NCI-H1417 treated with DMSO at 0.1 percent for 48 hours (cell line): ENCODE results near the gene RABGGTB.
"Not testable (repeated sequence)": the region's sequence is repeated elsewhere in the genome, so short reads cannot be mapped to it uniquely, and the experiment has no call there.

Experiments
- DNase-seq: peaks from one replicate; lab custom pipeline; 2025; lab: John Stamatoyannopoulos, UW

Gene RABGGTB

DNA sequence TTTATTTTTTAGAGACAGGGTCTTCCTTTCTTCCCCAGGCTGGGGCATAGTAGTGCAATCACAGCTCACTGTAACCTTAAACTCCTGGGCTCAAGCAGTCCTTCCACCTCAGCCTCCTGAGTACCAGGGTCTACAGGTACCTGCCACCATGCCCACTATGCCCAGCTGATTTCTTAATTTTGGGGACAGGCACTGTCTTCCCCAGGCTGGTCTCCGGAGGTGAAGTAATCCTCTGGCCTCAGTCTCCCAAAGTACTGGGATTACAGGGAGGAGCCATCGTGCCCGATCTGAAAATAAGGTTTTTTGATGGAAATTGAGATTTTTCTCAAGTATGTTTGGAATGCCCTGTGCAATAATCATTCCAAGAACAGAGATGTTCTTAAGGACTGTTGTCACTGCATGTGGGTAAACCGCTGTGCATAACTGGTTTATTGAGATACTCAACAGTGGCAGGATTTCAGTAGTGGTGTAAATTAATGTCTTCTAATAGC, 9.7 kb downstream of the RABGGTB start:
- no peak for DNase-seq

DNA sequence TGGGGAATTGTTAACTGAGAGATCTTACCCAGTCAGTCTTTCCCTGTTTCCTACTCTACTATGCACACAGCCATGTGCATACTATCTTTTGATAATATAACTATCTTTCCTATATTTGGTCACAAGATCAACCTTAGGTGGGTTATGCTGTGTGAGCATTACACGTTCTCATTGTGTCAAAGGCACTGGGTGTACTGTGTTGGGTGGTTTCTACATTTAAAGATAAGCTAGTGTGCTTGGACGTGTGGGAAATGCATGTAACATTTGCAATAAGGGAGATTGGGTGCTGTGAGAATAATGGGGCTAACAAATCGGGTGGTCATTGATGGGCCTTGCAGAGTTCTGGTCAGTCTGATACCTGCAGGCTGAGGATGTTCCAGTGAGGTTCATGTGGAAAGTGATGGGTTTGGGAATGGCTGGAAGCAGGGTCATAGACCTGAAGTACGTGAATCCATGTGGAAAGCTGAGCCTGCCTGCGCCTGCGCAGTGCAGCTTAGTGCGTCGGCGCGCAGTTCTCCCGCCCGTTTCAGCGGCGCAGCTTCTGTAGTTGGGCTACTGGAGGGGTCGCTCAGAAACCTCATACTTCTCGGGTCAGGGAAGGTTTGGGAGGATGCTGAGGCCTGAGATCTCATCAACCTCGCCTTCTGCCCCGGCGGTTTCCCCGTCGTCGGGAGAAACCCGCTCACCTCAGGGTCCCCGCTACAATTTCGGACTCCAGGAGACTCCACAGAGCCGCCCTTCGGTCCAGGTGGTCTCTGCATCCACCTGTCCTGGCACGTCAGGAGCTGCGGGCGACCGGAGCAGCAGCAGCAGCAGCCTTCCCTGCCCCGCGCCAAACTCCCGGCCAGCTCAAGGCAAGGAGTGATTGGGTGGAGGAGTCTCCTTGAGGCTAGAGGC, 10.6 kb downstream of the RABGGTB start, which contains the start of gene MSH4:
MSH4 (plus strand) TSS at position 507 of the 897 bp plus-strand sequence; CDS start at position 611, 104 bp downstream.
- DNase-seq: no peak

DNA sequence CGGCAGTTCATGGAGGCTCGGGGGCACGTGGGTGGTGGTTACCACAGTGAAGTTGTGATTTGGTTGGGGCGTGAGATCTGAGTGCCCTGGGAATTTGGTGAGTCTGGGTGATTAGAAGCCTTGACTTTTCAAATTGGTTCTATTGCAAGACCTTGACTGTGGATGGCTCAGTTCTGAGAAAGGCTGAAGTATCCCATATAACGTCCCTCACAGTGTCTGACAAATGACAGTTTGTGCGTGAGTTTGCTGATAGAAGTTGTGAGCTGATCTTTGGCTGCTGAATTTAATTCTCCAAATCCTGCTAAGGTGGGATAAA, 11.2 kb downstream of the RABGGTB start:
- no peak for DNase-seq

DNA sequence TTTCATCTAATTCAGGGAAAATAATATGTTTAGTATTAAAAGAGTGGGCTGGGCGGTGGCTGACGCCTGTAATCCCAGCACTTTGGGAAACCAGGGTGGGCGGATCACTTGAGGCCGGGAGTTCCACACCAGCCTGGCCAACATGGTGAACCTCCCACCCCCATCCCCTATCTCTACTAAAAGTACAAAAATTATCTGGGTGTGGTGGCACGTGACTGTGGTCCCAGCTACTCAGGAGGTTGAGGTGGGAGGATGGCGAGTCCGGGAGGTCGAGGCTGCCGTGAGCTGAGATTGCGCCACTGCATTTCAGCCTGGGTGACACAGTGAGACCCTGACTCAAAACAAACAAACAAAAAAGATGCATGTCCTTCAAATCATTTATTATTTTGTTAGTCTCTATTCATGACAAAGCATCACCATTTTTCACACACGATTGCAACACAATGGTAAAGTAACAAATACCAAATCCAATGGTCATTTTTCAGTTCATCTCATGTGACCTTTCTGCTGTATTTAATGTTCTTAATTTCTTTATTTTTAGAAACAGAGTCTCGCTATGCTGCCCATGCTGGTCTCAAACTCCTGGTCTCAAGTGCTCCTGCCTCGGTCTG, 11.7 kb downstream of the RABGGTB start:
- DNase-seq: no peak

DNA sequence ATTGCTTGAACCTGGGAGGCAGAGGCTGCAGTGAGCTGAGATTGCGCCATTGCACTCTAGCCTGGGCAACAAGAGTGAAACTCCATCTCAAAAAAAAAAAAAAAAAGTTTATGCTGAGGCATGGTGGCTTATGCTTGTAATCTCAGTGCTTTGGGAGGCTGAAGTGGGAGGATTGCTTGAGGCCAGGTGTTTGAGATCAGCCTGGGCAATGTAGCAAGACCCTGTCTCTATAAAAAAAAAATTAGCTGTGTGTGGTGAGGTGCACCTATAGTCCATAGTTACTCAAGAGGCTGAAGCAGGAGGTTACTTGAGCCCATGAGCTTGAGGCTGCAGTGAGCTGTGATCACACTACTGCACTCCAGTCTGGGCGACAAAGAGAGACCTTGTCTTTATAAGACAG, 15.4 kb downstream of the RABGGTB start:
- not testable (repeated sequence) for DNase-seq

DNA sequence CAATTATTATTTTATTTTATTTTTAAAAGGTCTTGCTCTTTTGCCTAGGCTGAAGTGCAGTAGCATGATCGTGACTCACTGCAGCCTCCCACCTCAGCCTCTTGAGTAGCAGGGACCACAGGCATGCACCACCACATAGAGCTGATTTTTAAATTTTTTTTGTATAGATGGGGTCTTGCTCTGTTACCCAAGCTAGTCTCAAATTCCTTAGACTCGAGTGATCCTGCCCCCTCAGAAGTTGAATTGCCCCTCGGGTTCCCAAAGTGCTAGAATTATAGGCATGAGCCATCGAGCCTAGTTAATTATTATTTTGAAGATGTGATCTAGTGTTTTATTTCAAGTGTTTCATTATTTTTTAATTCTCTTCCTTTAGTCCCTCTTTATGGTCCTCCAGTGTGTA, 22.9 kb downstream of the RABGGTB start:
- DNase-seq: no peak

DNA sequence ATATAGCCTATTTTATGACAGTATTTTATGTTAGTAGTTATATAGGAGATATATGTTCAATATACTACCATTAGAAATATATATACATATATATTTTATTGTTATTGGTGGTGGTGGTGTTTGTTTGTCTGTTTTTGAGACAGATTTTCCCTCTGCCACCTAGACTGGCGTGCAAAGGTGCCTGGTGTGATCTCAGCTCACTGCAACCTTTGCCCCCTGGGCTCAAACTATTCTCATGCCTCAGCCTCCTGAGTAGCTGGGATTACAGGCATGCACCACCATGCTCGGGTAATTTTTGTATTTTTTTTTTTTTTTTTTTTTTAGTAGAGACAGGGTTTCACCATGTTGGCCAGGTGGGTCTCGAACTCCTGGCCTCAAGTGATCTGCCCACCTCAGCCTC, 24.1 kb downstream of the RABGGTB start:
- not testable (repeated sequence) for DNase-seq

DNA sequence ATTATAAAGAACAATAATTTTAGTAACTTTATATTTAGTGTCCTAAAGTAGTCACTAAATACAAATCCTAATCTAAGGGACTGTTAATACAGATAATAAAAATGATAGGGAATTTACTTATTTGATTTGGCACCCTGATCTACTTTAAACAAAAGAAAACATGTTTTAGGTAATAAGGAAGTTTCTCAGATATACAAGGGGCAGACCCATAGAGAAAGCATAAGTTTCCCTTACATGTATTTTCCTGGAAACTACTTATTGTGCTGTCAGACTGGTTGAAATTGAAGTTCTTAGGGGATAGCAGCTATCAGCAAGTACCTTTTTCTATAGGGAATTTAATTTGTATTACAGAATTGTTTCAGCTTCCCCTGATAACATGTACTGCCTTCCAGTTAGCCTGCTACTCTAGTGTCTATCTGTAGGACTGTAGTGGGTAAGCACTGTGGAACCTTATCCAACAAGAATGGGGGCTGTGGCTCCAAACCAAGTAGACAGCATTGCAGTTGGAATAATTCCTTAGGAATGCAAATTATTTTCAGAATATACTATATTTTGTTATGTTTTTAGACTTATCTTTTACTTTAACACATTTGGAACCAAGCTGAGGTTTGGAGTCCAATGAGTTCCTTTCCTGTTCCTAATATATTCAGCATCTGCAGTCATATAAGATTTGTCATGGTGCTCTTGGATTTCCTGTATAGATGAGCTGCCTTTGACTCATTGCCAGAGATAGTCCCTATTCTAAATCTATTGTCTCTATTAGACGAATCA, 25.3 kb downstream of the RABGGTB start:
- no peak for DNase-seq

DNA sequence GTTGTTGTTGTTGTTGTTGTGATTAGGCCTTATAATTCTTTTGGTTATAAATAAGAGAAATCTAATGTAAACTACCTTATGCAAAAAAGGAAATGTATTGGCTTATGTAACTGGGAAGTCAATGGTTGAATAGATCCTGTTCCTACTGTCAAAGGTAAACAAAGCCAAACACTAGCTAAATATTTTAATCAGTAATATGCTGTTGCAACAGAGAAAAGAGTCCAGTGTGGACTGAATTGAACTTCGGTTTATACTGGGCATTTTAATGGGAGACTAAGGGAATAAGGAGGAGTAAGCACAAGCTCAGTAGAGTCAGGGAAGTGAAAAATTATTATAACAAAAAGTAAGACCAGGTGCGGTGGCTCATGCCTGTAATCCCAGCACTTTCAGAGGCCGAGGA, 26.0 kb downstream of the RABGGTB start:
- no peak for DNase-seq

DNA sequence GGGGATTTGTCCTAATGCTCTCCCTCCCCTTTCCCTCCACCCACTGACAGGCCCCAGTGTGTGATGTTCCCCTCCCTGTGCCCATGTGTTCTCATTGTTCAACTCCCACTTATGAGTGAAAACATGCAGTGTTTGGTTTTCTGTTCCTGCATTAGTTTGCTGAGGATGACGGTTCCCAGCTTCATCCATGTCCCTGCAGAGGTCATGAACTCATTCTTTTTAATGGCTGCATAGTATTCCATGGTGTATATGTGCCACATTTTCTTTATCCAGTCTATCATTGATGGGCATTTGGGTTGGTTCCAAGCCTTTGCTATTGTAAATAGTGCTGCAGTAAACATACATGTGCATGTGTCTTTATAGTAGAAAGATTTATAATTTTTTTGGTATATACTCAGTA, 37.5 kb downstream of the RABGGTB start:
- DNase-seq: not testable (repeated sequence)

DNA sequence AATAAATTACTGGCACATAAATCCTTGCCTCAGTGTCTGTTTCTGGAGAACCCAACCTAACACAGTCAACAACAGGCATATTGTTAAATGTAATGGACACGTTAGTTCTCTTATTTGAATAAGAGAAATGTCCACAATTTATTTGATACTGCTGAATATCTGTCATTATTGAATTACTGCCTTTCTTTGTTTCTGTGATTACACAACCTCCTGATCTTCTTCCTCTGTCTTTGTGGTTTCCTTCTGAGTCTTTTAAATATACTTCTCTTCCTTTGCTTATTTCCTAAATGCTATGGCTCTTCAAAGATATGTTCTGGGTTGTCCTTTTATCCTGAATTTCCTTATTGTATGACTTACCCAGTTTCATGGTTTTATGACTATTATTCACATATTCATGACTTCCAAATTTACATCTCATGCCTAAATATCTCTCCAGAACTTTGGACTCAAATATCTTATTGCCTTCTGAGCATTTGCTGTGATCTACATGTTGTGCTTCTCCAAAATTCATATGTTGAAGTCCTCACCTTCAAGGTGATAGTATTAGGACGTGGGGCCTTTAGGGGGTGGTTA, 50.6 kb downstream of the RABGGTB start:
- DNase-seq: no peak

DNA sequence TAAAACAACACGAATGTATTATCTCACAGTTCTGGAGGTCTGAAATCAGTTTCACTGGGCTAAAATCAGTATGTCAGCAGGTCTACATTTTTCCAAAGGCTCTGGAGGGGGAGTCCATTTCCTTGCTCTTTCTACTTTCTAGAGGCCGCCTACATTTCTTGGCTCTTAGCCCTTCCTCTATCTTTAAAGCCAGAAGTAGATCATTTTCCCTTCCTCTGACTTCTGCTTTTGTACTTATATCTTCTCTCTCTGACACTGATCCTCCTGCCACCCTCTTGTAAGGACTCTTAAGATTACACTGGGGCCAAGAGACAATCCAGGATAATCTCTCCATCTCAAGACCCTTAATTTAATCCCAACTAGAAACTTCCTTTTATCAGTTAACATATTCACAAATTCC, 52.0 kb downstream of the RABGGTB start:
- DNase-seq: no peak

DNA sequence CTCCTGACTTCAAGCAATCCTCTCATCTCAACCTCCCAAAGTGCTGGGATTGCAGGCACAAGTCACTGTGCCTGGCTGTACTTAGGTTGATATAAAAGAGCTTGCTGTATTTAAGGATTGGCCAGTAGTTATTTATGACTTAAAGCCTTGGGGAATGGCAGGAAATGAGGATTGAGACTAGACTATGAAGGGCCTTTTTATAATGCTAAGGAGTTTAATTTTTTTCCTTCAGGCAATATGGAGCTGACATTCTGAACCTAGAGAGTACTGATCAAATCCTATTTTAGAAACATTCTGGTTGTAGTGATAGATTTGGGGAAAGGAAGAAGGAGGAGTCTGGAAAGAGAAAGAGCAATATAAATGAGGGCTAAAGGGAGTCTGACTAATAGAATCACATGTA, 55.4 kb downstream of the RABGGTB start:
- DNase-seq: no peak
